NCI-H2081 treated with DMSO at 0.1 percent for 48 hours (cell line): ENCODE measurements around the gene SLC13A5.
"Not testable (repeated sequence)": the region's sequence is repeated elsewhere in the genome, so short reads cannot be mapped to it uniquely, and the experiment has no call there.

Experiments used
- DNase-seq: peaks from one replicate; lab custom pipeline; 2025; lab: John Stamatoyannopoulos, UW

Gene SLC13A5

GRCh38 chr17:6683730-6684459, 29.3 kb downstream of the SLC13A5 start:
- DNase-seq: no peak

GRCh38 chr17:6683081-6683684, 30.0 kb downstream of the SLC13A5 start:
- no peak for DNase-seq

GRCh38 chr17:6682339-6682738, 30.8 kb downstream of the SLC13A5 start:
- DNase-seq: no peak

- DNase-seq: no peak
These were observed 31.5 kb downstream of the SLC13A5 start for GRCh38 chr17:6681671-6682070.

GRCh38 chr17:6681176-6681575, 32.0 kb downstream of the SLC13A5 start:
- no peak for DNase-seq

- DNase-seq: no peak
These were observed 33.9 kb downstream of the SLC13A5 start for GRCh38 chr17:6679241-6679640.

GRCh38 chr17:6677946-6678345, 35.2 kb downstream of the SLC13A5 start:
- no peak for DNase-seq

GRCh38 chr17:6677158-6677831, 35.9 kb downstream of the SLC13A5 start:
- DNase-seq: no peak

- no peak for DNase-seq
These were observed 36.4 kb downstream of the SLC13A5 start for GRCh38 chr17:6676802-6677157.

- no peak for DNase-seq
These were observed 37.9 kb downstream of the SLC13A5 start for GRCh38 chr17:6675201-6675825.

GRCh38 chr17:6674586-6674985, 38.6 kb downstream of the SLC13A5 start:
- DNase-seq: no peak

GRCh38 chr17:6671431-6671830, 41.7 kb downstream of the SLC13A5 start:
- no peak for DNase-seq

GRCh38 chr17:6670999-6671398, 42.2 kb downstream of the SLC13A5 start:
- no peak for DNase-seq

- no peak for DNase-seq
These were observed 42.6 kb downstream of the SLC13A5 start for GRCh38 chr17:6670571-6670970.

GRCh38 chr17:6669479-6670212, 43.5 kb downstream of the SLC13A5 start:
- no peak for DNase-seq

- no peak for DNase-seq
These were observed 44.3 kb downstream of the SLC13A5 start for GRCh38 chr17:6668727-6669425.

GRCh38 chr17:6668219-6668618, 45.0 kb downstream of the SLC13A5 start:
- no peak for DNase-seq

- no peak for DNase-seq
These were observed 45.7 kb downstream of the SLC13A5 start for GRCh38 chr17:6667516-6667915.

- no peak for DNase-seq
These were observed 46.6 kb downstream of the SLC13A5 start for GRCh38 chr17:6666557-6666956.

GRCh38 chr17:6666077-6666521, 47.1 kb downstream of the SLC13A5 start:
- no peak for DNase-seq

- DNase-seq: not testable (repeated sequence)
These were observed 50.0 kb downstream of the SLC13A5 start for GRCh38 chr17:6663200-6663599.

GRCh38 chr17:6661464-6661848, 51.7 kb downstream of the SLC13A5 start:
- DNase-seq: no peak
